Measurements from ENCODE around the gene DPYSL3. TPM values are rescaled to one million over a fixed set of nuclear protein-coding genes. Genes with fewer than 3 reads are reported as not detected.

DPYSL3 gene
- total RNA-seq, 3 donors from 2014 or later: 12.0 to 134 (median 31.1) TPM

DNA sequence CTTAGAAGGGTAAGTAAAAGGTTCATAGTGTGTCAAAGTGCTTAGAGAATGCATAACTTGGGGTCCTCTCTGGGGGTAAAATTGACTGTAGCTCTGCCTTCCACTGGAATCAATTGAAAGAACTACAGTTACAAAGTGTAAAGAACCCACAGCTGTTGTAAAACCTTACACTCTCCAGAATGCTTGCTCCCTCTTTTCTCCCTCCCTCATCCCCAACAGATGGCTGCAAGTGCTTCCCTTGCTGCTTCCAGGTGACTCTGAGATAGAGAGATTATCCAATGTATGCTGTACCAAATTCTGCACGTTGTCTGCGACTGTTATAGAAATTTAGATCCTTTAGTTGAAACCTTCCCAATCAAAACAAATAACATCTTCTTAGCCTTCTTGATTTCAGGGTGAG, 149.1 kb downstream of the DPYSL3 start:
- intact Hi-C loops (cut with DNase I, micrococcal nuclease): no loop called here
- H3K4me3 ChIP-seq: no peak overlapping the region
- no peaks in the 10 kb centered on the region for H3K4me1 ChIP-seq (ENCODE audit: low read depth)

DNA sequence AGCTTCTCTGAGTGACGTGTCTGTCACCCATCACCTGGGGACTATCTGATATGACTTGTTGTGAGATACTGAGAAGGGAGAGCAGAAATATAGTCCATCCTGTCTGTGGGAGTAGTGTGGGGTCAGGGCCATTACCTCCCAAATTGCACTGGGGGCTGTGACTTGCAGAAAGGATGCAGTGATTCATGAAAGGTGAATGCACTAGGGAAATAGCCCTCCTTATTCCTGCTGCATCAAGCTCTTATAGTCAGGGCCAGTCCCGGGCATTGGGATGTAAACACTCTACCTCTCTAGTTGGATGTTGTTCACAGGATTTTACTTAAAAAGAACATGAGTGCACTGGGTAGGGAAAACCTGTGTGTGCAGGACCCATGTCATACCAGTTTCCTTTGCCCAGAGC, 150.3 kb downstream of the DPYSL3 start:
- Histone ChIP-seq H3K9me3 (no peaks in the 10 kb centered on the region), H3K4me3 (no peak overlapping the region), H3K36me3 (ENCODE audit: low read depth) (no peaks in the 10 kb centered on the region), H3K4me1 (ENCODE audit: low read depth) (no peaks in the 10 kb centered on the region)
- DNase-seq (no peak), ATAC-seq (no peak)
- TF ChIP-seq, protein P1, sequence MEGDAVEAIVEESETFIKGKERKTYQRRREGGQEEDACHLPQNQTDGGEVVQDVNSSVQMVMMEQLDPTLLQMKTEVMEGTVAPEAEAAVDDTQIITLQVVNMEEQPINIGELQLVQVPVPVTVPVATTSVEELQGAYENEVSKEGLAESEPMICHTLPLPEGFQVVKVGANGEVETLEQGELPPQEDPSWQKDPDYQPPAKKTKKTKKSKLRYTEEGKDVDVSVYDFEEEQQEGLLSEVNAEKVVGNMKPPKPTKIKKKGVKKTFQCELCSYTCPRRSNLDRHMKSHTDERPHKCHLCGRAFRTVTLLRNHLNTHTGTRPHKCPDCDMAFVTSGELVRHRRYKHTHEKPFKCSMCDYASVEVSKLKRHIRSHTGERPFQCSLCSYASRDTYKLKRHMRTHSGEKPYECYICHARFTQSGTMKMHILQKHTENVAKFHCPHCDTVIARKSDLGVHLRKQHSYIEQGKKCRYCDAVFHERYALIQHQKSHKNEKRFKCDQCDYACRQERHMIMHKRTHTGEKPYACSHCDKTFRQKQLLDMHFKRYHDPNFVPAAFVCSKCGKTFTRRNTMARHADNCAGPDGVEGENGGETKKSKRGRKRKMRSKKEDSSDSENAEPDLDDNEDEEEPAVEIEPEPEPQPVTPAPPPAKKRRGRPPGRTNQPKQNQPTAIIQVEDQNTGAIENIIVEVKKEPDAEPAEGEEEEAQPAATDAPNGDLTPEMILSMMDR (IDR thresholded peaks at IDR 0.05): no peak
- intact Hi-C loops (cut with DNase I, micrococcal nuclease): no loop called here

More for the DNA sequence above, 149.1 kb downstream of the DPYSL3 start:
- ATAC-seq: no peak
- TF ChIP-seq, protein P1 (IDR thresholded peaks at IDR 0.05): no peak
- DNase-seq: no peak
- Histone ChIP-seq H3K9me3 (no peaks in the 10 kb centered on the region), H3K36me3 (ENCODE audit: low read depth) (no peaks in the 10 kb centered on the region)

DNA sequence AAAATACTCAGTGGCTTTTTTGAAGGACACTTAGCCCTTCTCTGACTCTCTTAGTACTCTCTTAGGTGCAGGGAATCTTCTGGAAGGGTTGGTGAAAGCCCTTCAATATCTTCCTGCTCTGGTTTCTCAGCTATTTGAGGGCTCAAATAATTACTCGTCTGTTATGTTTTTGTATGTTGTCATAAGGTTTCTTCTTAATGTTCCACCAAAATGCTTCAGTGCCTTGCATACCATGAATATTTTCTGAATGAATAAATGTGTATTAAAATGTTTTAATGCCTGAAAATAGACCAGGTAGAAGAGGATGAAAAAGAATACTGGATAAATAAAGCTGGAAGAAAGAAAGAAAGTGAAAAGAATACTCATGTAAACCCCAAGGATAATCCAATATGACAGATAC, 150.8 kb downstream of the DPYSL3 start:
- TF ChIP-seq, protein P1 (IDR thresholded peaks at IDR 0.05): no peak
- H3K4me3 ChIP-seq: no peak overlapping the region
- no peaks in the 10 kb centered on the region for H3K36me3 ChIP-seq (ENCODE audit: low read depth)
- H3K4me1 ChIP-seq (ENCODE audit: low read depth): no peaks in the 10 kb centered on the region
- intact Hi-C loops (cut with DNase I, micrococcal nuclease): no loop called here
- ATAC-seq (no peak), DNase-seq (no peak)
- no peaks in the 10 kb centered on the region for H3K9me3 ChIP-seq

DNA sequence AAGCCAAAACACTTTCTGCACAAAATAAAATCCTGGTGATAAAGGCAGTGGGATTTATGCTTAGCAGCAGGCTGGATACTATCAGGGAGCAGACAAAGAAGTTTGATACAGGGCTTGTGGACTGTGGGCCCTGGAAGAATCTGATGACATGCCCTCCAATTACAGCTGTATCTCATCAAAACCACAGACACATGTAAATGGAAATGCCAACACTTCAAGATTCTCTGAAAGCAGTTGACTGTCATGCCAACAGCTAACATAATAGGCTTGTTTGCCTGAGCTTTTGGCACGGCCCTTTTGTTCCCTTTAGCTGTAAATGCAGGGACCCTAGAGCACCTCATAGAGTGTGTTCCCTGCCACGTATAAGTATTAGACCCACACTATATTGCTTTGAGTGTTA, 160.6 kb downstream of the DPYSL3 start:
- no peaks in the 10 kb centered on the region for H3K9me3 ChIP-seq
- TF ChIP-seq, protein P1 (IDR thresholded peaks at IDR 0.05): no peak
- no peaks in the 10 kb centered on the region for H3K36me3 ChIP-seq (ENCODE audit: low read depth)
- ATAC-seq (no peak), DNase-seq (no peak)
- intact Hi-C loops (cut with DNase I, micrococcal nuclease): no loop called here
- H3K4me1 ChIP-seq (ENCODE audit: low read depth): no peaks in the 10 kb centered on the region
- no peak overlapping the region for H3K4me3 ChIP-seq

DNA sequence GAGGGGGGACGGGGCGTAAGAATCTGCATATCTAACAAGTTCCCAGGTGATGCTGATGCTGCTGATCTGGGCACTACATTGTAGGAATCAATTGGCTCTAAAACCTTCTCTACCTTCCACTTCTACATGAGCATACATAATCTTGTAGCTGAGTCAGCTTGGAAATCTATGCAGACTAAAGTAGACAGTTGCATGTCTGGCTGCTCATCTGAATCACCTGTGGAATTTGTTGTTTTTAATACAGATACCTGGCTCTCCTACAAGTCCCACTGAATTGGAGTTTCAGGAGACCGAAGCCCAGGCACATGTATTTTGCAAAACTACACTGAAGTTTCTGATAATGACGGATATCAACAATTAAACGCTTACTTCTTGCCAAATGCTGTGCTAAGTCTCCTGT, 161.4 kb downstream of the DPYSL3 start:
- DNase-seq (no peak), ATAC-seq (no peak)
- Histone ChIP-seq H3K4me1 (ENCODE audit: low read depth) (no peaks in the 10 kb centered on the region), H3K36me3 (ENCODE audit: low read depth) (no peaks in the 10 kb centered on the region), H3K4me3 (no peak overlapping the region), H3K9me3 (no peaks in the 10 kb centered on the region)
- intact Hi-C loops (cut with DNase I, micrococcal nuclease): no loop called here
- TF ChIP-seq, protein P1 (IDR thresholded peaks at IDR 0.05): no peak

DNA sequence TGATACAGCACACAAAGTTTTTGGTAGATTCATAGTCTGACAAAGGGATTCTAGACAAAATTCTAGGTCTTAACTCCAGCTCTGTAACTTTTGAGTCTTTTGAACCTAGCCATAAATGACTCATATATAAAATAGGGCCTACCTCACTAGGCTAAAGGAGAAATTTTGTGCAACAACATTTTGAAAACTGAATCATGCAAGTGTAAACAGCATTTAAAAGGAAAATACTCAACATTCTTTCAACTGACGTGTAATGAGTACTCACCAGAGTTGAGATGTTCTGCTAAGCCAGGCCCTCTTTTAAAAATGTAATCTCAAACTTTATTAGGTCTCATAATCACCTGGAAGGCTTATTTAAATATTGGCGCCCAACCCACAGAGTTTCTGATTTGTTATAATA, 161.8 kb downstream of the DPYSL3 start:
- H3K4me1 ChIP-seq (ENCODE audit: low read depth): no peaks in the 10 kb centered on the region
- DNase-seq (no peak), ATAC-seq (no peak)
- intact Hi-C loops (cut with DNase I, micrococcal nuclease): no loop called here
- no peak overlapping the region for H3K4me3 ChIP-seq
- no peaks in the 10 kb centered on the region for H3K36me3 ChIP-seq (ENCODE audit: low read depth)
- no peaks in the 10 kb centered on the region for H3K9me3 ChIP-seq
- TF ChIP-seq, protein P1 (IDR thresholded peaks at IDR 0.05): no peak

Data from mucosa of descending colon (tissue), 3 donors.